ENCODE data around the gene CACNA1B.

- TF ChIP-seq CTCF (conservative IDR thresholded peaks at IDR 0.05 in 1 of 2, IDR thresholded peaks at IDR 0.05 in 1 of 2; ENCODE audit: extremely low read depth in 1 of 2, insufficient read depth in 1 of 2, low read depth in 1 of 2, low read length in 2 of 2) (no peak), EZH2 (IDR thresholded peaks at IDR 0.05; ENCODE audit: borderline replicate concordance, low read length) (no peak)
Observed at GRCh38 chr9:137913132-137913531, 35.5 kb downstream of the CACNA1B start.

Measured in mammary epithelial cell (primary cell).